C4-2B (cell line): Measurements from ENCODE around the gene FHIT.

ENCODE experiments used
- H3K27ac ChIP-seq: fragments of 450-650 bp; 2 replicates; pipeline ENCODE4 v1.5.1; 2017
- CTCF ChIP-seq: fragments of 450-650 bp; conservative IDR thresholded peaks from 2 replicates; pipeline ENCODE4 v1.5.1; 2017; ENCODE audit warnings: mild to moderate bottlenecking
- ZFX ChIP-seq: fragments of 450-650 bp; IDR thresholded peaks from 2 replicates; pipeline ENCODE4 v1.6.1; 2017

The FHIT gene

GRCh38 chr3:59920822-59921221 lies 1330.4 kb downstream of the FHIT start:
- TF ChIP-seq ZFX (no peak), CTCF (no peak)
- no peak overlapping the region for H3K27ac ChIP-seq

GRCh38 chr3:59919586-59919985 lies 1331.7 kb downstream of the FHIT start:
- TF ChIP-seq ZFX = no peak
- TF ChIP-seq CTCF = no peak
- H3K27ac ChIP-seq = no peak overlapping the region

GRCh38 chr3:59914251-59914650 lies 1337.0 kb downstream of the FHIT start:
- TF ChIP-seq CTCF (no peak), ZFX (no peak)
- H3K27ac ChIP-seq = no peak overlapping the region

- TF ChIP-seq ZFX (no peak), CTCF (no peak)
- no peak overlapping the region for H3K27ac ChIP-seq
Observed at GRCh38 chr3:59913645-59914044, 1337.6 kb downstream of the FHIT start.

GRCh38 chr3:59908701-59909100 lies 1342.6 kb downstream of the FHIT start:
- no peak overlapping the region for H3K27ac ChIP-seq
- no peak for TF ChIP-seq ZFX
- no peak for TF ChIP-seq CTCF

GRCh38 chr3:59908280-59908679 lies 1343.0 kb downstream of the FHIT start:
- H3K27ac ChIP-seq = no peak overlapping the region
- TF ChIP-seq ZFX (no peak), CTCF (no peak)

- TF ChIP-seq ZFX (no peak), CTCF (no peak)
Observed at GRCh38 chr3:59904296-59904695, 1347.0 kb downstream of the FHIT start.

More at GRCh38 chr3:59904296-59904695, 1347.0 kb downstream of the FHIT start:
- no peak overlapping the region for H3K27ac ChIP-seq
